ENCODE data around the gene PDCD2L.

The PDCD2L gene

GRCh38 chr19:34474233-34474989, 70.2 kb downstream of the PDCD2L start:
- no peak for DNase-seq

GRCh38 chr19:34475026-34475974, 71.1 kb downstream of the PDCD2L start:
- peak in 1 of 5 donors; percentile 21 for DNase-seq

Measured in T-helper 1 cell (primary cell).